HG03175 (cell line): Measurements from ENCODE around the gene CBX8.

Experiments
- ATAC-seq: cut with Tn5 transposase; IDR thresholded peaks from one replicate; pipeline ENCODE4 v1.9.1; 2021; ENCODE audit warnings: mild to moderate bottlenecking, moderate library complexity; ENCODE audit not compliant: unreplicated experiment

CBX8 gene

DNA sequence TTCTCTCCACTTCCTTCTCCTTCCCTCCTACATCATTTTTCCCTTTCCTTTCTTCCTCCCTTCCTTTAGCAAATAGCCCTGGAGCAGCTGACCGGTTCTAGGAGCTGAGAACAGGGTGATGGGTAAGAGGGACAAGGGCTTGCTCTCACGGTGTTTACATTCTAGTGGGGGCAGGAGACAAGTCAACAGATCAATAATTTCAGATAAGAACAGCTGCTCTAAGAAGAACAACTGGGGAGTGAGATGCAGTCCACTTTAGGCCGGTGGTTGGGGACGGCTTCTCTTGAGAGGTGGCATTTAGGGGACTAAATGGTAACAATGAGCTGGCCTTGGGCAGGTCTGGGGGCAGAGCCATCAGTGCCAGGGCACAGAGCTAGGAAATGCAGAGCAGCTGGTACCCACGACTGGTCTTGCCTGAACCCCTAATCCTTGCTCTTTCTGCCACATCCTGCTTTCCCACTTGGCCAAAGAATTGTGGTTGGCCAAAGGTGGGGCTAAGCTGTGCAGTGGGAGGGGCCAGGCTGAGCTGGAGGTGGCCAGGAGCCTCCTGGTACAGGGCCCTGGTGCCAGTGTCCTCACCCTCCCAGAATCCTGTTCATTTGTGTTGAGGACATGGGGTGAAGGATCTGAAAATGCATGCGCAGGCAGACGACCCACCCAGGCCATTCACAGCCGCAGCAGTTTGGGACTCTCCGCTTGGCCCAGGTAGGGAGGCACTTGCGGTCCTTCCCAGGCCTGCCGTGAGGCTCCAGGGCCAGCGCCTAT lies 24.6 kb upstream of the CBX8 start:
- no peak for ATAC-seq

DNA sequence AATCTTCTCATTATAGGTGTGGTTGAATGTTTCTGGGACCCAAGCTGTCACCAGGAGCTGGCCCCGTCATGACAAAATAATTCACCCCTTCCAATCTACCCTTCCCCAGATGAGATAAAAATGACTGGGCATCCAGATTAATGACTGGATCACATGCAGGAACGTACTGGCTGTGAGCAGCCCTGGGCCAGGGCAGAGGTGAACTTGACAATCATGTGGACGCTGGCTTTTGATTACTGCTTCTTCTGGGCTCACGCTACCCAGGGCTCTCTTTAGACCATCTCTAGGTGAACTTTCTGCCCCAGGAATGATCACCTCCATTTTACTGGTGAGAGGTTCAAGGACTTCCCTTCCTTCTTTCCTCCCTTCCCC lies 24.1 kb upstream of the CBX8 start:
- ATAC-seq = no peak

DNA sequence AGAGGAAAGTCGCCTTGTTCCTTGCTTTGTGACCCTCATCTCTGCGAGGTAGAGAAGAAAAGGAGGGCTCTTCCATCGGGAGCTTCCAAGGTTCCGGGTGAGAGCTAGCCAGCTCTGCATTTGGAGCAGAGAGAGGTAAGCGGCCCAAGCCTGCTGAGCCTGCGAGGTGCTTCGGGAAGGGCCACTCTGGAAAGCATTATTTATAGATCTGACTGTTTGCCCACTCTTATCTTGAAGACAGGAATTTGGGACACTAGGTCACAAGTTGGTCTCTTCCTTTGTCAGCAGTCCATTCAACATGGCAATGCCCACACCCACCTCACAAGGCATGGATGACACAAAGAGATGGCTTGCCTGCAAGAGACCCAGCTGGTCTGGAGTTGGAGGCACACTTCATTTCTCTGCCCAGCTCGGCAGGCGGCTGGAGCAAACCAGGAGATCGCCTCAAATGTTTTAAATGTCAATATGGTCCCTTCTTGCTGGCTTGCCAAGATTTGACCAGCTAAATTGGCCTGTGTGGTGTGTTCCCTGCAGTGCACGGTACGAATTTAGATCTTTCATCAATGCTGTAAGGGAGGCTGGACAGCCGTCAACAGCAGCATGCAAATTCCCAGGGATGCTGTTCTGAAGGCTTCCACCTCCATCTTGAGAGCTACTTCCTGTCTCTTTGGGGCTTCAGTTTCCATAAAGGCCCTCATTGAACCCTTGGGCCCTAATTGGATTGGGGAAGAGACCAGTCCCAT lies 22.8 kb upstream of the CBX8 start:
- ATAC-seq = no peak

DNA sequence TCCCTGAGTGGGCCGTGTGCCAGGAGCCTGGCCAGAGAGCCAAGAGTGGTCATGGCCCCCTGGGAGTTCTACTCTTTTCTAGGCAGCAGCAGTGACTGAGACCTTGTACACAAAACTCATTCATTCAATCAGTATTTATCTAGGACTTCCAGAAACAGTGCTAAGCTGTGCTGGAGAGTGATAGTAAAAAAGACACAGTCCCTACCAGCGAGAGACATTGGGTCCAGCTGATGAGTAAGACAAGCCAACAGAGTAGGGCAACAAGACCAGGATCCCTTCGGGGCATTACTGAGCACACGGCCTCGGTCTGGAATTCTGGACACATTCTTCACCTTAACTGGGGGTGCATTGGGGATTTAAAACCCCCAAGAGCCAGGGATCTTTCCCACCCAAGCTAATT lies 22.2 kb upstream of the CBX8 start:
- ATAC-seq = no peak

DNA sequence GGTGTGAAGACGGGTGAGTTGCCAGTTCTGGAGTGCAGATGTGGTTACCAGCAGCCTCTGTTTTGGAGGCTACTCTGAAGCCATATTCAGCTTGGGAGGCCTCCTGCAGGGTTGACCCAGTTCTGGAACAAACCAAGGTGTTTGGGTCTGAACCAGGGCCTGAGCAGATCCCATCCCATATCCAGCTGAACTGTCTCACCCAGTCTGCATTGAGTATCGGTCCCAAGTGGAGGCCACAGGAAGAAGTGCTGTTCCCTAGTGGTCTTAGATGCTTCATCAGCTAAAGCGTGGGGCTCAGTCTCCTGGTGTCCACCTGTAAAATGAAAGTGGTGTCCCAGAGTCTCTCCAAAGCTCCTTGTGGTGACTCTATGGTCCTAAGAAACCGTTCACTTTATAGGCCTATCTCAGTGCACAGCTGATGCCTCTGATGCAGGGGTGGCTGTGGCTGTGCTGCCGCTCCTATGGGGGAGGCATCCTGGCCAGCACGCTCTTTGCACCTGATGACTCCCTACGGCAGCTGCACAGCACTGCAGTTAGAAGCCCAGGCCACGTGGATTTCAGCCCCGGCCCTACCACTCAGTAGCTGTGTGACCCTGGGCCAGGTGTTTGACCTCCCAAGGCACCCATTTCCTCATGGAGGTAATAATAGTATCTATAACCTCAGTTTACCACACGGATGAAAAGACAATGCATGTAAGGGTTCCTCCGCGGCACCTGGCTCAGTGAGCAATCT lies 21.3 kb upstream of the CBX8 start:
- ATAC-seq = no peak

DNA sequence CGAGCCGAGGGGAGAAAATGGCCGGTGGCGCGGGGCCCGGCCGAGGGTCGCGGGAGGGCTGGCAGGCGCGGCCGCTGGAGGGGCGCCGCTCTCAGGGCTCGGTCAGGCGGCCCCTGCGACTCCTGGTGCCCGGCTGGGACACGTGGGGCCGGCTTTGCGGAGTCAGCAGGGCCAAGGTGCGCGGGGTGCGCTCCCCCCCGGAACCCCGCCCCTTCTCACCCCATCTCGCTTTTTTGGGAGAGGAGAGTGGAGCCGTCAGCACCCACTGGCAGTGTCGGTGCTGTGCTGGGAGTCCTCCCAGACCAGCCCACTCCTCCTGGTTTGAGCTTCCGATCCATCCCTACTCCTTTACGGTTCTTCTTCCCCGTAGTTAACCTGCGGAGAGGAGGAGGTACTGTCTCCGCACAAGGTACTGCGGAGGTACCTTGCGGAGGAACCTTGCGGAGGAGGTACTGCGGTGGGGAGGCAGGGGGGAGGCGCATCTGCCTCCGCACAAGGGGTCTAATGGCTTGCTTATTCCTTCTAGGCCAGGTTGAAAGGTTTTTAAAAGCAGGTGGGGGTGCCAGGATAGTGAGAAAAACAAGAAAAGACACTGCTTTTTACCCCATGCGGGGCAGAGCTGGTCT lies 19.1 kb upstream of the CBX8 start:
- ATAC-seq = no peak

DNA sequence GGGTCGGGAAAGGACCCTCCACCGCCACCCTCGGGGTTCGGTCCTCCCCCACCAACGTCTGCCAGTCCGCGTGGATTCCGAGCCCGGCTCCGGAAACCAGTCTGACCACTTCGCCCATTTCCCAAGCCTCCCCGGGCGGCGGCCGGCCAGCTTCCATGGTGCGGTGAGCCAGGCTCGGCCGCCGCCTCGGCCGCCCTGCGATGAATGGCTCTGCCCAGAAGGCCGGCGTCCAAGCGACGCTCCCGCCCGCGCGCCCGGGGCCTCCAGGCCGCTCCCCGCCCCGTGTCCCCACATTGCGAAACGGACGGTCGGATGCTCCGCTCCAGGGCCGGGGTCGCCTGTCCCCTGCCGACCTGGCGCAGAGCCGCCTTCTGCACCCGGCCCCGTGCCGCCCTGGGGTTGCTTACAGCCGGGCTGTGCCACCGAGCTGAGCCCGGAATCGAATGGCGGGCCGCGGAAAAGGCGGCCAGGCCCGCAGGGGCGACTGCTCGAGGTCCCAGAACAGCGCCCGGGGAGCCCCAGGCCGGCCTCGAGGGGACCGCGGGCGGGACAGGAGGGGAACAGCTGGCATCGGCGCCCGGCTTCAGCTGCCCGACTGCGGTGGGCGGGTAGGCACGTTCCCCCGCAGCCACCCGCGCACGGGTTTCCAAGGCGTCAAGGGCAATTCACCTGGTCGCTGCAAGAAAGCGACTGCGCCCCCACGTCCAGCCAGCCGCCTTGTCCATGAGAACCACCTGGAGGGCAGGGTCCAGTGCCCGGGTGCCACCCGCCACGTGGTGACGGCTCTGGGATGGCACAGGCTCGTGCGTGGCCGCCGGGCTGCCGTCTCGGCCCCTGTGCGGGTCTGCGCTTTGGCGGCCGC lies 18.3 kb upstream of the CBX8 start:
- ATAC-seq = no peak

DNA sequence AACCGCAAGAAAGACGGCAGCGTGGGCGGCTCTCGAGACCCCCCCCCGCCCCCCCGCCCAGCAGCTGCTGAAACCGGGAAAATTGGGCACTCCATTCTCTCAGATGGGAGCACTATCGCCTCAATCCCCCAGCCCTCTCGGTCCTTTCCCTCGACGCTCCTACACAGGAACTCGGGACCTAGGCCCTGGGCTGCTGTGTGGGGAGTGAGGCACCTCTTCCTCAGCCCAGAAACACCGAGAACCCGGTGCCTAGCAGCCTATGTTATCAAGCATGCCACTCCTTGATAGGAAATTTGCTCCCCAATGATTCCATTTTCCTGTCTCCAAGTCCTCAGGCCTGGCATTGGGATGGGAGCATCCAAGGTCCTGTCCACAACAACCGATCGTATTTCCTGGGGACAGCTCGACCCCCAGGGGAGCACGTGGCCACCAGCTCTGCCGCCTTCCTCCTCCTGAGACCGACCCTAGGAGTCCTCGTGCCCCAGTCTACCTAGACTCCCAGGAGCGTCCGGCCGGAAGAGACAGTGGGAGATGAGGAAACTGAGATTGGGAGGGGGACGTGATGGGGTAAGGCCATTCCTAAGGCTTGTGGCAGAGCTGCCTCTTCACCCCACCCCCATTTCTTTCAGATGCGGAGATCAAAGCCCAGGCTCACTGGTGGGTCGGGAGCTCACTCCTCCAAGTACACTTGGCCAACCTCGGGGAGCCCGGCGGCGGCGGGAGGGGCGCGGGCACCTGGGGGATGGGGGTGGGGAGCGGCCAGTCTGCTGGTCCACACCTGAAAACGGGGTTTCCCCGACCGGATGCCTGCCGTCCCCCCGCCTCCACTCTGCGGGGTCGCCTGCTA lies 17.5 kb upstream of the CBX8 start:
- no peak for ATAC-seq

DNA sequence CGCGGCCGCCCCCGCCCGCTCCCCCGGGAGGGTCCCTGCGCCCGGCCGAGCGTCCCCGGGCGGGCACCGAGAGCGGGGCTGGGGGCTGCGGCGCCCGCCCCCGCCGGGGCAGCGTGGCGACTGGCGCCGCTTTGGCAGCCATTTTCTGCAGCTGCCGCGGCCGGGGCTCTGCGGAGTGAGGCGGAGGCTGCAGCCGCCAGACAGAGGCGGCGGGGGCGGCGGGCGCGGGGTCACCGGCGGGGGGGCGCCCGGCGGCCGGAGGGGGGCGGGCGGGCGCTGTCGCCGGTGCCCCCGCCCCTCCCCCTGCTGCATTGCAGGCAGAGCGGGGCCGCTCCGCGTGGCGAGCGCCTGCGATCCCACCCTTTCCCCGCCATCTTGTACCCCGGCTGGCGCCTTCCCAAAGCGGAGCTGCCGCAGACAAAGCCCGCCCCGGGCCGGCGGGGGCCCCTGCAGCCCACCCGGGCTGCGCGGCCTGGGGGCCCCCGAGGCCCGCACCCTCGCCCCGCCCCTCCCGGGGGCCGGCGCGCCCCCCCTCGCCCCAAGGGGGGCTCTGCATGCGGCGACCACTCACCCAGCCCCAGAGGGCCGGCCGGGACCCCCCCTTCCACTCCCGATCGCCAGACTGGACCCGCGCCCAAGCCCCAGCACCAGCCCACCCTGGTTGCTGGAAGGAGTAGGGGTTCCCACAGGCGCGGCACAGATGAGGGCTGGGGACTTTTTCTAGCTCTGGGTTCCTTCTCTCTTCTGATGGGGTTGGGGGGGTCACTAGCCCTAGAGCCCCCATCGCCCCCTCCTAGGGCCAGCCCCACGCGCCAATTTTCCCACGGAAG lies 16.6 kb upstream of the CBX8 start:
- ATAC-seq = no peak

DNA sequence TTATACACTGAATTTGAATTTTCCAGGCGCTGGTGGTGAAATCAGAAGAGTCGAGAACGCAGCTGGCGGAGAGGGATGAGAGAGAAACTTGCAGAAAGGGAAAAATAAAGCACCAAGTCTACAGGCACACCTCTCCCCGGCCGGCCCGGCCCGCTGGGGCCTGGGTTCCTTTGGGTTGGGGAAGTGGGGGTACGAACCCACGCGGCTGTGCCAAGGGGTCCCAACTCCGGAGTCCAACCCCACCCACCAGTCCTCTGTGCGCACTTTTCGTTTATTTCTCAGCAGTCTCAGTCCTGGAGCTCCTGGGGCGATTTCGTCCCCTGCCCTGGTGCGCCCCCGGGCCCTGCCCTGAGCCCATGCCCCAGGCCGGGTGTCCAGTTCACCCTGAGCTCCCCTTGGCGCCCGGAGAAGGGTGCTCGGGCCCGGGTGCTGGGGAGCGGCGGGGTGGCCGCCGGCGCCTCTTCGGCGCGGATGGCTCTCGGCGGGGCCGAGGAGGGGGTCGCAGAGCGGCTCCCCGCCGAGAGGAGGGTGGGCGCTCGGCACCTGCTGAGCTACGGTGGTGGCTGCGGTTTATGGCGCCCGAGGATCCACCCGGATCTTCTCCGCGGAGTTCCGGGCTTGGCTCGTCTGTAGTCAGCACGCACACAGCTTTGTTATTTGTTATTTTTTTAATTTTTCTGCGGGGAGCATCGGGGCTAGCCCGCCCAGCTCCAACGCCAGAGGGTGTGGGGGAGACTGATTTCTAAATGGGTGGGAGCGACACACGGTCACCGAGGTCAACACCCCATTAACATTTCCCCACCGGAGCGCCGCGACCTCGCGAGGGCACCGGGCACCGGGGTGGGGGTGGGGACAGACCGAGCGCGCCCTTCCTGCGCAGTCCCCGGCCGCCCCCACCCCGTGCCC lies 15.7 kb upstream of the CBX8 start:
- ATAC-seq = no peak

DNA sequence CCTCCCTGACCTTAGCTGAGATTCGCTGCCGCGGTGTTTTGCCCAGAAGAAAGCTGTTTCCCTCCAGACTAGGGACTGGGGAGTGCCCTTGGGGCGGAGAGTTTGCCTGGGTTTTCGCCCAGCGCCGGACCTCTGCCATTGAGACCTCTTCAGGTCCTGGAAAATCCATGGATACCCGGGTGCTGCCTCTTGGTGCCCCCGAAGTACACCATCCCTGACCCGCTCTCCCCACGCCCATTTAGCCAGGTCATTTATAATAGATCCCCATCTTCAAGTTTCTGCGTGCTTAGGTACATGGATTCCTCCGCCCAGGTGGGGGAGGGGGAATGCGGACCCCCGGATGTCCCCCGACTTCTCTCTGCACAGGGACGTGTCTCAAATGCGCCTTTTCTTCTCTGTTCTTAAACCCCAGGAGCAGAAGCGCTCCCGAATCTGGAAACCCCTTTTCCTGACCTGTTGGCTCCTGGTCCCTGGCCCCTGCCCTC lies 15.0 kb upstream of the CBX8 start:
- ATAC-seq = no peak

DNA sequence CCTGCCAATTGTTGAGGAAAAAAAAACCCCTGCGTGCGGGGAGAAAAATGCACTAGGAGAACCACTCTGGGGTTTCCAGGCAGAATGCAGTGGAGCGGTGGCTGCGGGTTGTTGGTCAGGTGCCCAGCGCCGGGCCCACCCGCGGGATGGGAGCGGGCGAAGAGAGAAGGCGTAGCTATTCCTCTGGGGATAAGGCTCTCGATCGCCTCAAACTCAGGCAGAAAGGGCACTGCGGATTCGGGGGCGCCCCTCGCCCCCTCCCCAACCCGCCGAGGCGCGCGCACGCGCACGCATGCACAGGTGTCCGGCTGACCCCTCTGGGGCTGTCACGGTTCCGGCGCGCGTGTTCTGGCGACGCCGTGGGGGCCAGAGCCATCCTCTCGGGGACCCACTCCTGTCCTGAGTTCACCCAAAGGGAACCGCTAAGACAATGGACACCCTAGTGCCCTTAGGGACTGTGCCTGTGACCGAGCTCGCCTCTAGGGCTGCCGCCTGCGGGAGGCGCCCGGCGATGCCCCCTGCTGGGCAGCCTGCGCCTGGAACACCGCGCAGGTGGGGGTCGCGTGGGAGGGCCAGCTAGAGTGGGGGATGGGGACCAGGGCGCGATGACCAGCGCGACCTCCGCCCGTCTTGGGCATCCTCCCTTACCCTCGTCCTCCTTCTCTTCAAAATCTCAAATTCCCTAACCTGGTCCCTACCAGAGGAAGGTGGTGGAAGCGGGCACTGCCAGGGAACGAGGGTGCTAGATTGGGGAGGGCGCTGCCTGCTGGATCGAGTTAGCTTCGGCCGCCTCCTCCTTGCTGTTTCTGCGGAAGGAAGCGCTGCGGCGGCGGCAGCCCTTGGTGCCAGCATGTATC lies 14.4 kb upstream of the CBX8 start:
- no peak for ATAC-seq

DNA sequence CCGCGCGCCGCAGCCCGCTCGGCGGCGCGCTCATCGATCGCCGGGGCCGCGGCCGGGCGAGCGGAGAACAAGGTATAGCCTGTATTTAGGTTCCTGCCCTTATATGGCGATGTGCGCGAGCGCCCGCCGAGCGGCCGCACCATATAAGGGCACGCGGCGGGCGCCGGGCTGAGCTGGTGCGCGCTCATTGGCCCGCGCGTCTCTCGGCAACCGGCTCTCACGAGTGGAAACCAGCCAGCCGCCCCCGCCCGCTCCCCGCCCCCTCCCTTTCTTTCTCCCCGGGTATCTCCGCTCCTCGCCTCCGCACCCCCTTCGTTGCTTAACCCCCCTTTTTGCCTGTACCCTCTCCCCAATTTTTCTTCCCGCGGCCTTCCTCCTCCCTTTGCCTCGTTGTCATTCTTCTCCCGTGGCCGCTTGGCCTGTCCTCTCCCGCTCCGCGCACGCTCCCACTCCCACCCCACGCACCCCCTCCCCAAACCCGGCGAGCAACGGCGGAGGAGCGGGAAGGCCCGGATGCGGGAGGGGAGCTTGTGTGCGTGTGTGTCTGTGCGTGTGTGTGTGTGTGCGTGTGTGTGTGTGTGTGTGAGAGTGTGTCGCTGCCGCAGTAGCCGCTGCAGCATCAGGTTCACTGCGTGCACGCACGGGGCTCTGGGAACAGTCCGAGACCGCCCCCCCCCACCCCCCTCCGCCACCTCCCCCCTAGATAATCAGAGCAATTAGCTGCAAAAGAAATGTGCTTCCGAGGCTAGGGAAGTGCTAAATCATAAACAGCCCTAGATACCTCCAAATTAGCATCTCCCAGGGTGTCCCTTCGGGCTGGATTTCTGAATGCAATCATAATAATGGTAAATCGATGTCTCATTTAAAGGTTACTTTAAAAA lies 13.5 kb upstream of the CBX8 start:
- peak; percentile 74 for ATAC-seq

DNA sequence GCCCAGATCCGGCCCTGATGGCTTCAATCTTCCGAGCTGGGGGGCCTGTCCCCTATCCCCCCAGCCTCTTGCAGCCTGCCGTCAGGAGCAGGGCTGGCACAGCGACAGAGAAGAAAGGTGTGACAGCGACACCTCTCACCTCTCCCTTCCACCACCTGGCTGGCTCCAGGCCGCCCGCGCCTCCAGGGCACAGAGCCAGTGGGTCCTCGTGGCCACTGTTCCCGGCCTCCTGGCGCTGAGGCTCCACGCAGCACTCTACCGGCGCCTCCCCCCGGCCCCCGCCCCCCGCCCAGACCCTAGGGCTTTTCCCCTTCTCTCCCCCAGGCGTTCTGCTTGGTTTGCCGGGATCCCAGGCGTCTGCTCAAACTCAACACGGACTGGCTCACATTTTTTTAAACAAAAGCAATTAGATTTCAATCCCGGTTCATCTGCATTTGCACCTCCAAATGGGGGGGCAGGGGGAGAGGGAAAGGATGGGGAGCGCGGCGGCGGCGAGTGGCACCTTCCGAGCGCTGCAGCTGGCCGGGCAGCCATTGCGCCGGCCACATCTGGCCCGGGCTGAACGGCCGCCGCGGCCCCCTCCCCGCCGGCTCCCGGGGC lies 12.8 kb upstream of the CBX8 start:
- ATAC-seq = no peak
